Measurements from ENCODE around the gene RSPRY1. TPM values are rescaled to one million over a fixed set of nuclear protein-coding genes. Genes with fewer than 3 reads are reported as not detected.

Gene RSPRY1
- total and polyA plus RNA-seq, 2 of the 4 experiments (the other 2 are of a cell fraction): 25.2 to 62.2 TPM

DNA sequence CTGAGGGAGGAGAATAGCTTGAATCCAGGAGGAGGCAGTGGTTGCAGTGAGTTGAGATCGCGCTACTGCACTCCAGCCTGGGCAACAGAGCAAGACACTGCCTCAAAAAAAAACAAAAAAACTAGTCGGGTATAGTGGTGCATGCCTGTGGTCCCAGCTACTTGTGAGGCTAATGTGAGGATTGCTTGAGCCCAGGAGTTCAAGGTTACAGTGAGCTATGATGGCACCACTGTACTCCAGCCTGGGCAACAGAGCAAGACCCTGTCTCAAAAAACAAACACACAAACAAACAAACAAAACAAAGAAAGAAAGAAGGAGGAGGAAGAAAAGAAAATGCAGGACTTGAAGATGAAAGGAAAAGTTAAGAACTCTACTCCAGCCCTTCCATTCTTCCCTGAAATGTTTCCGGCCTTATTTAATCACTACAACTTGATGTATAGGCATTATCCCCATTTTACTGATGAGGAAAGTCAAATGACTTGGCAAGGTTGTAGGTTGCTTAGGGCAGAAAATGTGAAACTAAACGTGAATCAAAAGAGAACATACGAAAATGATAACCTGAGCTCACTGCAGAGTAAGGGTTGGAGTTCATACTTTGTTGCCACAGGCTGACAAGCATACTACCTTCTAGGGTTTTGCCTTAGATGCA is 30.3 kb upstream of the RSPRY1 start:
- CTCF ChIA-PET: no interaction called here

More for the DNA sequence above, 30.3 kb upstream of the RSPRY1 start:
- Histone ChIP-seq H3K4me2 (ENCODE audit: low read depth, low read length) (no peak overlapping the region), H2AK9ac (replicated peaks; ENCODE audit: low read depth, low read length, poor library complexity) (no peak overlapping the region), H2AK5ac (ENCODE audit: low read depth, low read length) (no peak overlapping the region), H3K36me3 (ENCODE audit: control insufficient read depth, insufficient read depth, low read length) (peaks cover 49% of the 10 kb centered on the region), H2AFZ (replicated peaks; ENCODE audit: low read length, poor library complexity) (no peak overlapping the region), H2BK5ac (ENCODE audit: low read depth, low read length, poor library complexity, severe bottlenecking) (no peak overlapping the region), H3K27me3 (ENCODE audit: control insufficient read depth, insufficient read depth, low read length) (no peaks in the 10 kb centered on the region), H3K27ac (ENCODE audit: insufficient read depth, low read length) (no peak overlapping the region), H3K4me3 (ENCODE audit: insufficient read depth, low read depth, low read length) (no peak overlapping the region), H4K8ac (ENCODE audit: low read depth in 2 of 2, low read length in 2 of 2) (no peak overlapping the region), H3K9me1 (ENCODE audit: insufficient read depth, low read length) (peaks cover 6% of the 10 kb centered on the region; the same call in 1 of the 2 replicates), H4K5ac (ENCODE audit: low read depth, low read length) (no peak overlapping the region), H3K23ac (ENCODE audit: low read depth, low read length) (no peak overlapping the region), H3K9me3 (ENCODE audit: control insufficient read depth, insufficient read depth, low read length) (no peaks in the 10 kb centered on the region), H3K18ac (ENCODE audit: low read depth, low read length) (no peak overlapping the region), H3K14ac (replicated peaks; ENCODE audit: low read depth, low read length) (no peak overlapping the region), H4K20me1 (ENCODE audit: insufficient read depth, low read length) (no peaks in the 10 kb centered on the region), H4K91ac (ENCODE audit: insufficient read depth, low read depth, low read length) (no peak overlapping the region), H2BK15ac (ENCODE audit: low read depth, low read length) (no peak overlapping the region), H3K4ac (ENCODE audit: low read depth, low read length) (no peak overlapping the region), H3K4me1 (ENCODE audit: control insufficient read depth, insufficient read depth, low read length) (no peaks in the 10 kb centered on the region), H3K56ac (ENCODE audit: extremely low read depth, insufficient read depth, low read length) (no peak overlapping the region), H2BK20ac (ENCODE audit: low read depth, low read length) (no peak overlapping the region), H3K79me1 (ENCODE audit: low read depth in 1 of 2, low read length in 2 of 2) (peaks cover 3 to 5% of the 10 kb centered on the region in 2 experiments; a peak in 1 of 4 replicates), H3K9ac (ENCODE audit: low read depth, low read length) (no peak overlapping the region), H2BK120ac (ENCODE audit: low read depth, low read length) (no peak overlapping the region)
- intact Hi-C loops (cut with micrococcal nuclease) (no loop called here), dilution Hi-C loops (cut with HindIII; ENCODE audit: low sequenced_read_pairs, unreplicated experiment) (no loop called here), in situ Hi-C loops (cut with MboI; ENCODE audit: low sequenced_read_pairs) (no loop called here)
- POLR2A ChIA-PET (ENCODE audit: unreplicated experiment): no interaction called here
- WGBS, 2 experiments (ENCODE audit: extremely low coverage in 2 of 2, insufficient read length in 1 of 2): no CpG with 5 or more reads among the region's 6 CpGs
- TF ChIP-seq BHLHE40 (IDR thresholded peaks at IDR 0.05; ENCODE audit: low read depth, low read length) (no peak), RFX5 (IDR thresholded peaks at IDR 0.05; ENCODE audit: low read depth, low read length) (no peak), CHD1 (IDR thresholded peaks at IDR 0.05; ENCODE audit: low read depth, low read length) (no peak), MXI1 (IDR thresholded peaks at IDR 0.05; ENCODE audit: borderline replicate concordance, low read depth, low read length) (no peak), FOS (IDR thresholded peaks at IDR 0.05; ENCODE audit: low read depth, low read length) (no peak), SMC3 (IDR thresholded peaks at IDR 0.05; ENCODE audit: low read depth, low read length) (no peak), MAFK (IDR thresholded peaks at IDR 0.05; ENCODE audit: low read depth, low read length) (no peak), POLR2A (IDR thresholded peaks at IDR 0.05; ENCODE audit: low read depth, low read length) (no peak), NFE2L2 (IDR thresholded peaks at IDR 0.05; ENCODE audit: low read depth, low read length) (no peak), RAD21 (IDR thresholded peaks at IDR 0.05; ENCODE audit: low read length) (no peak), CEBPB (IDR thresholded peaks at IDR 0.05; ENCODE audit: low read depth, low read length) (no peak), RCOR1 (IDR thresholded peaks at IDR 0.05; ENCODE audit: insufficient replicate concordance, low read length) (no peak)
- TF ChIP-seq, protein P1, sequence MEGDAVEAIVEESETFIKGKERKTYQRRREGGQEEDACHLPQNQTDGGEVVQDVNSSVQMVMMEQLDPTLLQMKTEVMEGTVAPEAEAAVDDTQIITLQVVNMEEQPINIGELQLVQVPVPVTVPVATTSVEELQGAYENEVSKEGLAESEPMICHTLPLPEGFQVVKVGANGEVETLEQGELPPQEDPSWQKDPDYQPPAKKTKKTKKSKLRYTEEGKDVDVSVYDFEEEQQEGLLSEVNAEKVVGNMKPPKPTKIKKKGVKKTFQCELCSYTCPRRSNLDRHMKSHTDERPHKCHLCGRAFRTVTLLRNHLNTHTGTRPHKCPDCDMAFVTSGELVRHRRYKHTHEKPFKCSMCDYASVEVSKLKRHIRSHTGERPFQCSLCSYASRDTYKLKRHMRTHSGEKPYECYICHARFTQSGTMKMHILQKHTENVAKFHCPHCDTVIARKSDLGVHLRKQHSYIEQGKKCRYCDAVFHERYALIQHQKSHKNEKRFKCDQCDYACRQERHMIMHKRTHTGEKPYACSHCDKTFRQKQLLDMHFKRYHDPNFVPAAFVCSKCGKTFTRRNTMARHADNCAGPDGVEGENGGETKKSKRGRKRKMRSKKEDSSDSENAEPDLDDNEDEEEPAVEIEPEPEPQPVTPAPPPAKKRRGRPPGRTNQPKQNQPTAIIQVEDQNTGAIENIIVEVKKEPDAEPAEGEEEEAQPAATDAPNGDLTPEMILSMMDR (conservative IDR thresholded peaks at IDR 0.05; ENCODE audit: low read depth, low read length): no peak
- TF ChIP-seq, protein P2, sequence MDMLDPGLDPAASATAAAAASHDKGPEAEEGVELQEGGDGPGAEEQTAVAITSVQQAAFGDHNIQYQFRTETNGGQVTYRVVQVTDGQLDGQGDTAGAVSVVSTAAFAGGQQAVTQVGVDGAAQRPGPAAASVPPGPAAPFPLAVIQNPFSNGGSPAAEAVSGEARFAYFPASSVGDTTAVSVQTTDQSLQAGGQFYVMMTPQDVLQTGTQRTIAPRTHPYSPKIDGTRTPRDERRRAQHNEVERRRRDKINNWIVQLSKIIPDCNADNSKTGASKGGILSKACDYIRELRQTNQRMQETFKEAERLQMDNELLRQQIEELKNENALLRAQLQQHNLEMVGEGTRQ (IDR thresholded peaks at IDR 0.05; ENCODE audit: low read depth, low read length): no peak
- TF ChIP-seq, protein P3, sequence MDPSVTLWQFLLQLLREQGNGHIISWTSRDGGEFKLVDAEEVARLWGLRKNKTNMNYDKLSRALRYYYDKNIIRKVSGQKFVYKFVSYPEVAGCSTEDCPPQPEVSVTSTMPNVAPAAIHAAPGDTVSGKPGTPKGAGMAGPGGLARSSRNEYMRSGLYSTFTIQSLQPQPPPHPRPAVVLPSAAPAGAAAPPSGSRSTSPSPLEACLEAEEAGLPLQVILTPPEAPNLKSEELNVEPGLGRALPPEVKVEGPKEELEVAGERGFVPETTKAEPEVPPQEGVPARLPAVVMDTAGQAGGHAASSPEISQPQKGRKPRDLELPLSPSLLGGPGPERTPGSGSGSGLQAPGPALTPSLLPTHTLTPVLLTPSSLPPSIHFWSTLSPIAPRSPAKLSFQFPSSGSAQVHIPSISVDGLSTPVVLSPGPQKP (IDR thresholded peaks at IDR 0.05; ENCODE audit: borderline replicate concordance, low read depth, low read length): no peak
- no TSS peak for BruUV-seq (replicated peaks)
- DNase-seq (no peak), ATAC-seq (ENCODE audit: low read depth) (no peak)
